GM12878 (cell line): Measurements from ENCODE around the gene SIX5. TPM values are rescaled to one million over a fixed set of nuclear protein-coding genes. Genes with fewer than 3 reads are reported as not detected.
A peak's percentile ranks its signal among the peaks of the same experiment; 100 is the strongest.

Experiments used
- BMI1 ChIP-seq: fragments of 450-650 bp; IDR thresholded peaks from 2 replicates; pipeline ENCODE4 v1.6.1; 2016; ENCODE audit warnings: mild to moderate bottlenecking, moderate library complexity, borderline replicate concordance
- CHD1 ChIP-seq: IDR thresholded peaks from 2 replicates; pipeline ENCODE4 v1.6.1; 2012; ENCODE audit warnings: low read depth, low read length, improper control_type of control experiment
- CHD4 ChIP-seq: fragments of 200-600 bp; sonication (generic); IDR thresholded peaks from 2 replicates; pipeline ENCODE4 v1.6.1; 2016; ENCODE audit warnings: mild to moderate bottlenecking
- GABPA ChIP-seq: IDR thresholded peaks from 2 replicates; pipeline ENCODE4 v1.6.1; 2014; ENCODE audit warnings: antibody characterized with exemption, low read depth, mild to moderate bottlenecking, inconsistent platforms
- HDAC2 ChIP-seq: fragments of 200-600 bp; sonication (generic); IDR thresholded peaks from 2 replicates; pipeline ENCODE4 v1.6.1; 2017
- IRF4 ChIP-seq: IDR thresholded peaks from 2 replicates; pipeline ENCODE4 v1.6.1; 2011; ENCODE audit warnings: low read depth, low read length
- KLF5 ChIP-seq: fragments of 450-650 bp; IDR thresholded peaks from 2 replicates; pipeline ENCODE4 v1.6.1; 2014; ENCODE audit warnings: mild to moderate bottlenecking; ENCODE audit not compliant: partially characterized antibody
- NRF1 ChIP-seq: conservative IDR thresholded peaks from 2 replicates; pipeline ENCODE4 v1.6.1; 2011; ENCODE audit warnings: mild to moderate bottlenecking, low read depth, low read length, improper control_type of control experiment
- PRDM15 ChIP-seq: fragments of 450-650 bp; formaldehyde crosslinking; IDR thresholded peaks from 2 replicates; pipeline ENCODE4 v1.4.0; 2020; ENCODE audit warnings: mild to moderate bottlenecking, moderate library complexity
- RB1 ChIP-seq: fragments of 450-650 bp; formaldehyde crosslinking; IDR thresholded peaks from 2 replicates; pipeline ENCODE4 v1.6.1; 2017; ENCODE audit warnings: mild to moderate bottlenecking, borderline replicate concordance
- RBBP5 ChIP-seq: fragments of 200-600 bp; sonication (generic); conservative IDR thresholded peaks from 2 replicates; pipeline ENCODE4 v1.6.1; 2016
- SIX5 ChIP-seq: IDR thresholded peaks from 2 replicates; pipeline ENCODE4 v1.6.1; 2011; ENCODE audit warnings: mild to moderate bottlenecking, low read depth, low read length, moderate library complexity; ENCODE audit not compliant: severe bottlenecking
- SKIL ChIP-seq: fragments of 450-650 bp; IDR thresholded peaks from 2 replicates; pipeline ENCODE4 v1.6.1; 2017; ENCODE audit warnings: mild to moderate bottlenecking, low read depth, inconsistent platforms; ENCODE audit not compliant: poor library complexity, severe bottlenecking
- SMAD1 ChIP-seq: fragments of 450-650 bp; IDR thresholded peaks from 2 replicates; pipeline ENCODE4 v1.6.1; 2018; ENCODE audit warnings: mild to moderate bottlenecking, low read depth; ENCODE audit not compliant: partially characterized antibody
- SMC3 ChIP-seq: IDR thresholded peaks from 2 replicates; pipeline ENCODE4 v1.6.1; 2011; ENCODE audit warnings: low read length, improper control_type of control experiment, borderline replicate concordance
- USF1 ChIP-seq: IDR thresholded peaks from 2 replicates; pipeline ENCODE4 v1.6.1; 2011; ENCODE audit warnings: borderline replicate concordance, low read depth, mild to moderate bottlenecking, moderate library complexity, mixed read lengths, low read length; ENCODE audit not compliant: insufficient read depth; ENCODE audit errors: extremely low read length
- ZBTB40 ChIP-seq: fragments of 450-650 bp; IDR thresholded peaks from 2 replicates; pipeline ENCODE4 v1.6.1; 2016; ENCODE audit warnings: mild to moderate bottlenecking, moderate library complexity, borderline replicate concordance
- ZNF207 ChIP-seq: fragments of 450-650 bp; IDR thresholded peaks from 2 replicates; pipeline ENCODE4 v1.6.1; 2014; ENCODE audit warnings: antibody characterized with exemption, mild to moderate bottlenecking, borderline replicate concordance
- polyA plus RNA-seq, 11 experiments: library from polyadenylated mRNA; depleted of rRNA in 4 of 11; unstranded in 6 of 11; stranded (reverse) in 5 of 11; fragments of >200 nt; fragmentation: Nextera tagmentation in 4 of 11; fragmentation: Illumina TruSeq in 1 of 11; extraction: Ambion mirVana in 4 of 11; extraction: Trizol in 1 of 11; gene quantifications; 1 replicate in 1 of 11; 2 replicates in 10 of 11; pipeline versions ENCODE4 v1.2.1 to v1.2.3, GENCODE V29; 2011 to 2016; ENCODE audit warnings: inconsistent platforms in 2 of 11, missing spikeins in 2 of 11, low read depth in 1 of 11
- total RNA-seq, 4 experiments: library from RNA; depleted of rRNA in 3 of 4; stranded (reverse); fragments of >200 nt in 3 of 4; fragmentation: Illumina TruSeq in 1 of 4; extraction: Trizol in 1 of 4; gene quantifications; 2 replicates each; pipeline versions ENCODE4 v1.2.1 to v1.2.3, GENCODE V29; 2013 to 2021

SIX5 gene
- total and polyA plus RNA-seq, 10 of the 15 experiments (the other 5 are each of a cell fraction or from before 2014, with no cell fraction given) = 1.9 to 10.5 (median 3.0) TPM; not detected in 2

- no peak for TF ChIP-seq USF1
- no peak; the same call in 1 of the 2 replicates for TF ChIP-seq ZNF207
- peak; percentile 23 for TF ChIP-seq KLF5
- TF ChIP-seq NRF1 = peak; percentile 87
- peak; percentile 98 for TF ChIP-seq SIX5
- TF ChIP-seq ZBTB40 = peak; percentile 79; the same call in 1 of the 2 replicates
- TF ChIP-seq SKIL = no peak
- peak; percentile 49 for TF ChIP-seq SMAD1
- no peak for TF ChIP-seq PRDM15 (CRISPR knock-in tag)
- peak; percentile 80; the same call in 1 of the 2 replicates for TF ChIP-seq RB1
- no peak for TF ChIP-seq BMI1
- TF ChIP-seq SMC3 = no peak
- TF ChIP-seq IRF4 = no peak
- TF ChIP-seq HDAC2 = no peak
- peak; percentile 82 for TF ChIP-seq GABPA
- no peak for TF ChIP-seq RBBP5
- no peak for TF ChIP-seq CHD4
- TF ChIP-seq CHD1 = no peak
These were observed 38.4 kb downstream of the SIX5 start, which contains the start of gene FBXO46 (continued) for GRCh38 chr19:45730368-45731288.
